HG02852 (cell line): ENCODE measurements around the gene LMLN.
"Not testable (repeated sequence)": the region's sequence is repeated elsewhere in the genome, so short reads cannot be mapped to it uniquely, and the experiment has no call there.

ENCODE experiments used
- ATAC-seq: cut with Tn5 transposase; IDR thresholded peaks from one replicate; pipeline ENCODE4 v1.9.1; 2021; ENCODE audit warnings: mild to moderate bottlenecking, moderate library complexity; ENCODE audit not compliant: unreplicated experiment

The LMLN gene, protein sequence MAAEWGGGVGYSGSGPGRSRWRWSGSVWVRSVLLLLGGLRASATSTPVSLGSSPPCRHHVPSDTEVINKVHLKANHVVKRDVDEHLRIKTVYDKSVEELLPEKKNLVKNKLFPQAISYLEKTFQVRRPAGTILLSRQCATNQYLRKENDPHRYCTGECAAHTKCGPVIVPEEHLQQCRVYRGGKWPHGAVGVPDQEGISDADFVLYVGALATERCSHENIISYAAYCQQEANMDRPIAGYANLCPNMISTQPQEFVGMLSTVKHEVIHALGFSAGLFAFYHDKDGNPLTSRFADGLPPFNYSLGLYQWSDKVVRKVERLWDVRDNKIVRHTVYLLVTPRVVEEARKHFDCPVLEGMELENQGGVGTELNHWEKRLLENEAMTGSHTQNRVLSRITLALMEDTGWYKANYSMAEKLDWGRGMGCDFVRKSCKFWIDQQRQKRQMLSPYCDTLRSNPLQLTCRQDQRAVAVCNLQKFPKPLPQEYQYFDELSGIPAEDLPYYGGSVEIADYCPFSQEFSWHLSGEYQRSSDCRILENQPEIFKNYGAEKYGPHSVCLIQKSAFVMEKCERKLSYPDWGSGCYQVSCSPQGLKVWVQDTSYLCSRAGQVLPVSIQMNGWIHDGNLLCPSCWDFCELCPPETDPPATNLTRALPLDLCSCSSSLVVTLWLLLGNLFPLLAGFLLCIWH

DNA sequence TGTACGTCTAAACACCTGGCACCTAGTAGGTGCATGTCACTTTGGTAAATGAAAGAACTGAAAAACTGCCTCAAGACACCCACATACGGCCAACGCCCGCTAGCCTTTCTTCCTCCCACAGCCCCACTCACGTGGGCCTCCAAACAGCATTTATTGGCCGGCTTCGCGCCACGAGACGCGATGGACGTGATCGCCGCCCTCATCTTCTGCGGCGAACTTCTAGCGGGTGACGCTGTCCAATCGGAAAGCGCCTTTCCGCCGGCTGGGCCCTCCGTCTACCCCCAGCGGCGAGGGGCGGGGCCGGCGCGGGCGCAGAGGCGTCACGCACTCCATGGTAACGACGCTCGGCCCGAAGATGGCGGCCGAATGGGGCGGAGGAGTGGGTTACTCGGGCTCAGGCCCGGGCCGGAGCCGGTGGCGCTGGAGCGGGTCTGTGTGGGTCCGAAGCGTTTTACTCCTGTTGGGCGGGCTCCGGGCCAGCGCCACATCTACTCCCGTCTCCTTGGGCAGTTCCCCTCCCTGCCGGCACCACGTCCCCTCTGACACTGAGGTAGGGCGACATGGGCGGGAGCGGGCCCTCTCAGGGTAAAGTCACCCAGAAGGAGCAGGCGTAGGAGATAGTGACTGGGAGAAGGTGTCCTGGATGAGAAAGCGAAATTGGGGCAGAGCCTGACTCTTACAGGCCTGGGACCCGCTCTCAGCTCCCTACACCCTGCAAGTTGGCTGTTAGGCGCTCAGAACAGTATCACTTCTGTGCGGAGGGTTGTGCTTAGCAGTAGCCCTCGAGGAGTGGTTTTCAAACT lies at the start of gene LMLN:
TSS of gene LMLN (plus strand) at position 327 of the 803 bp plus-strand sequence. CDS start at position 356, 29 bp downstream.
- ATAC-seq, result peak; percentile 96

DNA sequence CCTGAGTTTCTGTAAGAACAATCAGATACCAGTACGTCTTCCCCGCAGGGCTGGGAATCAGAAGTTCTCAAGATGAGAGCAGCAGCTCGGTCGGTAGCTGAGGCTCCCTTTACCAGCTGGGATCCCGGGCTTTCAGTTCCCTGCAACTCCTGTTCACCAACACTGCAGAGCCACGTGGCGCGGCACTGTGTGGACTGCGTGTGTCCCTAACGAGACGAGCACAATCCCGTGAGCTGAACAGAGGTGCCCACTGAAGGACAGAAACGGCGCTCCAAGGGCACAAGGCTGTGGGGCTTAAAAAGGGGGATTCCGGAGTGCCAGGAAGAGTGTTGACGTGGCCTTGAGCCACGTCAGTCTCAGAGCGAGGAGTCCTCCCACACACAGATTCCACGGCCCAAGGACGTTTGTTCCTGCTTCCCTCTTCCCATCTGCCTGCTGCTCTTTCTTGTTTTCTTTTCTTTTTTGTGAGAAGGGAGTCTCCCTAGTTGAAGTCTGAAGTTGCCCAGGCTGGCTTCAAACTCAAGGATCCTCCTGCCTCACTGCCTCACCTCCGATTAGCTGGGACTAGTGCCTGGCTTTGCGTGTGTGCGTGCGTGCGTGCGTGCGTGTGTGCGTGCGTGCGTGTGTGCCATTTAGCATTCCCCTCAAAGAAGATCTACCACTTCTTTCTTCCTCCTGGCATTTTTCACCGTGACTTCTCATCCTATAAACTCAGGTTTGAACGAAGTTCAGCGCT lies 47.1 kb upstream of the LMLN start:
- no peak for ATAC-seq

DNA sequence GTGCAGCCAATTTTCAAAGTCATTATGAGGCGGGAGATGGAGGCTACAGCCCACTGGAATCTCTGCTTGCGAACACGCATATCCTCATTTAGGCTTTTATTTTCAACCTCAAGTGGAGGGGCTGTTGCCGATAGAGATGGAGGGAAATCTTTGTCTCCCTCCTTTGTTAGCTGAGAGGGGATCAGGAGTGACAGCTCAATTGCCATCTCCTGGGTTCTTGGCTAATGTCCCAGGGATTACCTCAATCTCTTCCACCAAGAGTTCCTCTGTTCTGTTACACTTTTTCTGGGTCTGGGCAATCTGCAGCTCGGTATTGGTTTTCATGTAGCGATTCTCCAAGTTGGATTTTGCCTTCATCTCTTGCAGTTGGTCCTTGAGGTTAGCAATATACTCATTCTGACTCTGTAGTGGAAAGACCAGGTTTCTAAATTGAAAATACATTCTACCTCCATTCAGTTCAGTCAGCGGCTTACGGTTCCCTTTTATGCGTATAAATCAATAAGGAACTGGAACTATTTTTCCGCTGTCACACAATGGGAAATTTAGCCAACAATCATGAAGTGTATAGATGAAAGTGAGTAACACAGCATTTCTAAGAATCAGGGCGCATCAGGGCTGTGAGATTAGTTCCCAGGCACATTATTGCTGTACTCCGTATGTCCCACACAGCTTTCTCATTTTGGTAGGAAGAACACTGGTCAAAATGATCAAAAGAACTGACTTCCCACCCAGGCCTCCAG lies 46.2 kb upstream of the LMLN start:
- no peak for ATAC-seq

DNA sequence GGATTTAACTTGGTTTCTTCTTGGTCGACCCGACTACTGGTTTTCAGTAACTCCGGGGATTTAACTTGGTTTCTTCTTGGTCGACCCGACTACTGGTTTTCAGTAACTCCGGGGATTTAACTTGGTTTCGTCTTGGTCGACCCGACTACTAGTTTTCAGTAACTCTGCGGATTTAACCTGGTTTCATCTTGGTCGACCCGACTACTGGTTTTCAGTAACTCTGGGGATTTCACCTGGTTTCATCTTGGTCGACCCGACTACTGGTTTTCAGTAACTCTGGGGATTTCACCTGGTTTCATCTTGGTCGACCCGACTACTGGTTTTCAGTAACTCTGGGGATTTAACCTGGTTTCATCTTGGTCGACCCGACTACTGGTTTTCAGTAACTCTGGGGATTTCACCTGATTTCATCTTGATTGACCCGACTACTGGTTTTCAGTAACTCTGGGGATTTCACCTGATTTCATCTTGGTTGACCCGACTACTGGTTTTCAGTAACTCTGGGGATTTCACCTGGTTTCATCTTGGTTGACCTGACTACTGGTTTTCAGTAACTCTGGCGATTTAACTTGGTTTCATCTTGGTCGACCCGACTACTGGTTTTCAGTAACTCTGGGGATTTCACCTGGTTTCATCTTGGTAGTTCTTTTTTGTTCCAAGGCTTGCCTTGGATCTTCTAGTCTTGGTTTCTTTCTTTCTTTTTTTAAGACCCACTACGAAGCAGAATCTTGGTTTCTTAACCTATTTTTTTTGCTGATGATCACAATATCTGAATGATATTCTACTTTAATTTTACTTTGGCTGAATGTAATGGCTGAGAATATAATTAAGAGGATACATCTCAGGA lies 38.4 kb upstream of the LMLN start:
- ATAC-seq, result not testable (repeated sequence)

DNA sequence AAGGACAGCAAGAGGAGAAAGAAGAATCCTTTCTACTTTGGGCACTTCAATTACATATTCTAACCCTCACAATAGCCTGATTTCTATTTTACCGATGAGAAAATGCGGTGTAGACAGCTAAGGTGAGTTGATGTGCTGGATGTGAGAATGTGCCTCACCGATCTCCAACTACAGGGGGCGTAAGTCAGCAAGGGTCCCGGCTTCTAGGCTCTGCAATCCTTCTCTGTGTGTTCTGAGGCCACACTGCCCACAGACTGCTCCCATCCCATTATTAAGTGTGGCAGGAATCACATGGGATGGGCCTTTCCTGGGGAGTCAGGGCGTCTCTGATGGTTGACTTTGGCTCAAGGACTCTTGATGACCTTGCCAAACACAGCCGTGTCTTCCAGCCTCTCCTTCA lies 33.6 kb upstream of the LMLN start:
- ATAC-seq, result no peak

DNA sequence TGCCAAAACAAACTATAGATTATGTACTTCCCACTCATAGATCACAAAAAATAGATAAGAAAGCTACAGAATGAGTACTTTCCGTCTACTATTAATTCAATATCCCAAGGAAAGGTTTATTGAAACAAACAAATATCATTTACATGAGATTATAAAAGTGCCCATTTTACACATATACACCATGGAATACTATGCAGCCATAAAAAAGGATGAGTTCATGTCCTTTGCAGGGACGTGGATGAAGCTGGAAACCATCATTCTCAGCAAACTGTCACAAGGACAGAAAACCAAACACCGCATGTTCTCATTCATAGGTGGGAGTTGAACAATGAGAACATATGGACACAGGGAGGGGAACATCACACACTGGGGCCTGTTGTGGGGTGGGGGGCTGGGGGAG lies 32.4 kb upstream of the LMLN start:
- ATAC-seq, result not testable (repeated sequence)

DNA sequence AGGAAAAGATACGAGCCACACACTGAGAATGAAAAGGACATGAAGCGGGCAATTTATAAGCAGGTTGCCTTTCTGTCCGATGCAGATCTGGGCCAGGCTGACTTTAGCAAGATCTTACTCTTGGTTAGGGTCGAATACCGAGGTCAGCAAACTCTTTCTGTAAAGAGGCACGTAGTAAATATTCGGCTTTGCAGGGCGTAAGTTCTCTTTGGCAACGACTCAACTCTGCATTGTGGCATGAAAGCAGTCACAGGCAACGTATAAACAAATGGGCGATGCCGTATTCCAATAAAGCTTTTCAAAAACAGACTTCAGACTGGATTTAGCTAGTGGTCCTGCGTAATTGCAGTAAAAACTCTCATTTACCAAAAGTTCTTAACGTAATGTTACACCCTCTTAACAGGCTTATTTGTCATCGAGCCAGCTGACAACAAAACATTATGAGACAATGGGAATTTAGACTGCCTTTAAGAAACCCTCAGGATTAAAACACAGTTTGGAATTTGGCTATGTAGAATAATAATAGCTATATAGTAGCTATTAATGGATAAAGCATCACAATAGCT lies 23.1 kb upstream of the LMLN start:
- ATAC-seq, result no peak

DNA sequence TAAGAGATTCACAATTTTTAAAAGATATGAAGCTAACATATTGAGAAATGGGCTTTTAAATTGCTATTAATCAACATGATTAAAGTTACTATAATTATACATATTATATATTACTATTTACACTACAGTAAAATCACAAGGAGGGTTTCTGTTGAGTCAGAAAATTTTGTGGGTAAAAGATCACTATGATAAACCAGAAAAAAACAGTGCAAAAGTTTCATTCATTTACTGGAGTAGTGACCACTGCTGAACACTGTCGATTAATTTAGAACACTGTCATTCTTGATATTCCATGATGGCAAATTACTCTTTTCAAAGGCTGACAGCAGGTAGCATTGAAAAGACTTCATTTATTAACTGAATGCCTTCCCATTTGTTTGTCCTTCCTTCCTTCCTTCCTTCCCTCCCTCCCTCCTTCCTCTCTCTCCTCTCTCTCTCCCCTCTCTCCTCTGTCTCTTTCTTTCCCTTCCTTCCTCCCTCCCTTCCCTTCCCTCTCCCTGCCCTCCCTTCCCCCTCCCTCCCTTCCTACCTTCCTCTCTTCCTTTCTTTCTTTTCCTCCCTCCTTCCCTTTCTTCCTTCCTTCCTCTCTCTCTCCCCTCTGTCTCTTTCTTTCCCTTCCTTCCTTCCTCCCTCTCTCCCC lies 19.2 kb upstream of the LMLN start:
- no peak for ATAC-seq

DNA sequence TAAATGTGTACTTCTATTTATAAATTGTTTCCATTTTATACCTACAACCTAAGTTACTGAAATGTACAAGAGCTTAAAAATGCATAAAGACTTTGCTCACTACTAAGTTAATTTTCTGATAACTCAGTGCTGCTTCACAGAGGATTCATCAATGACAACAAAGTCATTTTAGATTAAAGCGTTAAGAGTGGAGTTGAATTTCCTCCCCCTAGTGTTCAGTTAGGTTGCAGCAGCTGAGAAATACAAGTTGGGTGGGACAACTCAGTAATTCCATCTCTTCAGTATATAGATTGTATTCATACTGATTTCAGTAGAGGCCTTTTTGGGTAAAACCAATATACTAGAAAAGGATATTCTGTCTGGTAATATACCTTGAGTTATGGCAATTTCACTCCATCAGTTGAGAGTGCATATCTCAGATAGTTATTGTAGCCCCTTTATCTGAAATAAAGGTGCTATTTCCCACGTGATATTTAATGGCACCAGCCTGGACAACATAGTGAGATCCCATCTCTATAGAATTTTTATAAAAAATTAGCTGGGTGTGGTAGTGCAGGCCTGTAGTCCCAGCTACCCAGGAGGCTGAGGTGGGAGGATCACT lies 17.0 kb upstream of the LMLN start:
- ATAC-seq, result no peak

DNA sequence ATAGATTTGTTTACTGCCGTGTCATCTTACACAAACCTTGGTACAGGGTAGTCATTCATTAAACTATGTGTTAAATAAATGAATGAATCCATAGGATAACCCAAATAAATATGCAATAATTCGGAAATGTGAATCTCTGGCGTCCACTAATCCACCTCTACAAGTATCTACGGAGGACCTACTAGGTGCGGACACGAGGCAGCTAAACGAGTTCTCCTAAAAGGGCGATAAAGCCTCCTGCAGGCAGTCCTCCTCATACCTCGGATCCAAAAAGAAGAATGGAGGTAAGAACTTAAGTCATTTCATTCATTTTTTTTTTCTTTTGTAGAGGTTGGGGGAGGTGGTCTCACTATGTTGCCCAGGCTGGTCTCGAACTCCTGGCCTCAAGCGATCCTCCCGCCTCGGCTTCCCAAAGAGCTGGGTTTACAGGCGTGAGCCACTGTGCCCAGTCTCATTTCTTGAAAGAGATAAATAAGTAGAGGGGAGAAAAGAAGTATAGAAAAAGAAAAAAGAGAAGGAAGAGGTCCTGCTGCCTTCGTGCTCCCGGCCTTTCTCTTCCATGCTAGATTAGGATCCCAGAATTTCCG lies 10.7 kb upstream of the LMLN start:
- no peak for ATAC-seq

DNA sequence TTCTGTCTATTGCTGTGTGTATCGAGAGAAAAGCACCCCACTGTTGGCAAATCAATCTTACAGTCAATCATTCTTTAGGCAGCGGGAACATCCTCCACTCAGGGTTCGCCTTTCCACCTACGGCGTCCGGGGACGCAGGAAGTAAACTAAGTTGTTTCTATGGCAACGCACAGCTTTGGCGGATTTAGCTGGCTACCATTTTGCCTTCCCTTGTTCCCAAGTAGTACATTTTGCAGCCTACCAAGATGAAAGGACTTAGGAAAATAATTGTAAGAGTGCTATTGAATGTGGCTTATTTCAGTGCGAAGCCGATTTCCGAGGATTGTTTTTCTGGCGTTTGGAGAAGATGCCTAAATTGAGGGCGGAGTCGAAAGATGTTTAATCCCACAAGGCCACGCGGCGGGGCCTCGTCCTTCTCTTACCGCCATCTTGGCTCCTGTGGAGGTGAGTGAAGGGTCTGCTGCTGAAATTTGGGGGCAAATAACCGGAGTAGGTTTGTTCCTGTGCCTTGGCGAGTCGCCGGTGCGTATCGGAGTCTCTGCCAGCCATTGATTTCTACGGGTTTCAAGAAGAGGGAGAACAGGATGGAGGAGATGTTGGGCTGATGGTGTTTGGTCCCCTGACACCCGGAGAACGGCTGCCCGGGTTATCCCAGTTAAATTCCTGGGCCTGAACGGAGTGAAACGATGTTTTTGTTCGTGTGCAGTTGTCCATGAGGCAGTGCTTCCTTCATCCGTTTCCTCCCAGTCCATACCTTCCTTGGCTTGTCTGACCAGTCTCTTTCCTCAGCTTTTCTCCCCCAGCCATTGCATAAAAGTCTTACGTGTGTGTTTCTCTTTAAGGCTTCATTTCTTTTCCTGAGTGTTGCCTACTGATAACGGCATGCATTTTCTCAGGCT lies 10.0 kb upstream of the LMLN start, which contains the start of gene RPL35A:
TSS of gene RPL35A (plus strand) at position 413 of the 899 bp plus-strand sequence. CDS start 778 bp downstream, outside the sequence.
- peak; percentile 88 for ATAC-seq

DNA sequence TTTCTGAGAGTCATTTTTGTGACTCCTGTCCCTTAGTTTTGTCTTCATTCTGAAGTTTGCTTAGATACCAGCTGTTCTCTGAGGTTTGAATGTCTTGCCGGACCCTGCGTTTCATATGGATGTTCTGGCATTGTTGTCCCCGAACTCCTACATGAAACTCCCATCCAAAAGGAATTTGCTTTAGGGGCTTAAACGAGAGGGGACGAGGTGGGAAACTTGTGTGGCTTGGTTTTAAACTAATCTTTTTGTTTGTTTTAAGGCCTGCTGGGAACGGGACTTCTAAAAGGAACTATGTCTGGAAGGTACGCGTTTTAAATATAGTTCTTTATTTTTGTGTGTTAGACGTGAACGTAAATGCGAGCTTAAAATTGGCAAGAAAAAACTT lies 9.3 kb upstream of the LMLN start:
- ATAC-seq, result no peak

DNA sequence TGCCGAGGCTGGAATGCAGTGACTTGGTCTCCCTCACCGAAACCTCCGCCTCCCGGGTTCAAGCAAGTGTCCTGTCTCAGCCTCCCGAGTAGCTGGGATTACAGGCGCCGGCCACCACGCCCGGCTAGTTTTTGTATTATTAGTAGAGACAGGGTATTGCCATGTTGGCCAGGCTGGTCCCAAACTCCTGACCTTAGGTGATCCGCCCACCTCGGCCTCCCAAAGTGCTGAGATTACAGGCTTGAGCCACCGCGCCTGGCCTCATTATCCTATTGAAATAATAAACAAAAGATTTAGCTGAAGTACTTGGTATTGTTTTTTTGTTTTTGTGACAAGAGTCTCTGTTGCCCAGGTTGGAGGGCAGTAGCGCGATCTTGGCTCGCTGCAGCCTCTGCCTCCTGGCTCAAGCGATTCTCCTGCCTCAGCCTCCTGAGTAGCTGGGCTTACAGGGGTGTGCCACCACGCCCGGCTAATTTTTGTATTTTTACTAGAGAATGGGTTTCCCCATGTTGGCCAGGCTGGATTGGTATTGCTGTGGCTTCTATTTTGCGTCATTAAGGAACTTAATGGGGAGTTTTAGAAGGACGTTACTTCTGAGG lies 8.5 kb upstream of the LMLN start:
- ATAC-seq, result no peak

DNA sequence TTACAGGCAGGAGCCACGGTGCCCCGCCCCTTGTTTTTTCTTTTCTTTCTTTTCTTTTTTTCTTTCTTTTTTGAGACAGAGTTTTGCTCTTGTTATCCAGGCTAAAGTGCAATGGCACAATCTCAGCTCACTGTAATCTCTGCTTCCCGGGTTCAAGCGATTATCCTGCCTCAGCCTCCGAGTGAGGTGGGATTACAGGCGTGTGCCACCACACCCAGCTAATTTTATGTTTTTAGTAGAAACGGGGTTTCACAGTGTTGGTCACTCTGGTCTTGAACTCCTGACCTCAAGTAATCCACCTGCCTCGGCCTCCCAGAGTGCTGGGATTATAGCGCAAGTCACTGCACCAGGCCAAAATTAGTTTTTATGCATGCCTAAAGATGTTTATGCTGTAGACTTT lies 7.6 kb upstream of the LMLN start:
- no peak for ATAC-seq

DNA sequence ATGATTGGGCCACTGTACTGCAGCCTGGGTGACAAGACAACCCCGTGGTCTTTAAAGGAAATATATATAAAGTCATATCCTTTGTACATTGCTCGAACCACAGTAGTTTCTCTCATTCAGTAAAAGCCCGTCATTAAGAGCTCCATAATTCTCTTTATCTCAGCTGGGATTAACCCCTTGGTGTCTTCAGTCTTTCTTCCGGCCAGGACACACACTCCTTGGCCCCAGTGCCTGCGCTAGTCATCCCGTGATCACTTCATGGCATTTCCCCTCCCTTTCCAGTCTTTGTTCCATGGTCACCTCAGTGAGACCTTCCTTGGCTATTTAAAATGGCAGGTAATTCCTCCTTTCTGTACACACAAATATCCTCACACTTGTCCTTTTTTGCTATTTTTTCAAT lies 6.7 kb upstream of the LMLN start:
- ATAC-seq, result no peak

DNA sequence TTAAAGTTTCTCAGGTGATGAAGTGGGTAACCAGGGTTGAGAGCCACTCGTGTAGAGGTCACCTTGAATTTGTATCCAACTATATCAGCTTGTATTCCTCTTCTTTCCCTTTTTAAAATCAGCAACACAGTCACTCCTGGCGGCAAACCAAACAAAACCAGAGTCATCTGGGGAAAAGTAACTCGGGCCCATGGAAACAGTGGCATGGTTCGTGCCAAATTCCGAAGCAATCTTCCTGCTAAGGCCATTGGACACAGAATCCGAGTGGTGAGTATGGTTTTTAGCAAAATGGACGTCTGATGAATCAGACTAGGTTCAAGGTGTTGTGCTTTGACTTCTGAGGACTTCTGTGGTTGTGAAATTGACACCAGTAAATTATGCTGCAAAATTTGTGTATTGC lies 6.1 kb upstream of the LMLN start:
- no peak for ATAC-seq
